GM23248 (cell line): Measurements from ENCODE around the gene AGBL3.

Source experiments
- EZH2 ChIP-seq: fragments of 200-600 bp; sonication (generic); IDR thresholded peaks from 2 replicates; pipeline ENCODE4 v1.6.1; 2018; ENCODE audit warnings: antibody characterized with exemption, mild to moderate bottlenecking; ENCODE audit not compliant: insufficient read depth, poor library complexity, severe bottlenecking
- EZH2phosphoT487 ChIP-seq: fragments of 200-600 bp; sonication (generic); IDR thresholded peaks from 2 replicates; pipeline ENCODE4 v1.6.1; 2018; ENCODE audit warnings: antibody characterized with exemption, moderate library complexity, mild to moderate bottlenecking, low read depth; ENCODE audit not compliant: insufficient read depth

GRCh38 chr7:135152442-135152841 is 166.1 kb downstream of the AGBL3 start:
- TF ChIP-seq EZH2 = no peak
- no peak for TF ChIP-seq EZH2phosphoT487
